Measurements from ENCODE around the gene ATOH7.
"Not testable (repeated sequence)": the region's sequence is repeated elsewhere in the genome, so short reads cannot be mapped to it uniquely, and the experiment has no call there.

ATOH7 gene

DNA sequence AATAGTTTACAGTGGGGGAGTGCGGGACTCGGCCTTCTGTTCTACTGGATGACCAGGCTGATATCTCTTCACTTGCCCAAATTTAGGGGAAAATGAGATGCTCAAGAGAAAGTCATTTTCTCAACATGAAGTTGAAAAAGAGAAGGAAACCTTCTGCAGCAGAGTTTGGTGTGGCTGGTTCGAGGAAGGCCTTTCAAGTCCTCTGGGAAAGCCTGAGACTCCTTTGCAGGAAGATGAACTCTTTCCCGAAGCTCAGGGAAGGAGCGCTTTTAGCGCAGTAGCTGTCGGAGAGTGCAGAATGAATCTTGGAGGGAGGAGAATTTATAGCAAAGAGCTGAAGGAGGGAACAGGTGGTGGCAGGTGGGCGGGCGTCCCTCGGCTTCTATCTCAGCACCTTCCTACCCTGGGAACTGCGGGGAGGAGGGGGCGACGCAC is at the start of gene ATOH7:
TSS of gene ATOH7 (minus strand) at position 297 of the 435 bp plus-strand sequence. CDS start 436 bp downstream, outside the sequence.
- DNase-seq (ENCODE audit: low read depth) = no peak

DNA sequence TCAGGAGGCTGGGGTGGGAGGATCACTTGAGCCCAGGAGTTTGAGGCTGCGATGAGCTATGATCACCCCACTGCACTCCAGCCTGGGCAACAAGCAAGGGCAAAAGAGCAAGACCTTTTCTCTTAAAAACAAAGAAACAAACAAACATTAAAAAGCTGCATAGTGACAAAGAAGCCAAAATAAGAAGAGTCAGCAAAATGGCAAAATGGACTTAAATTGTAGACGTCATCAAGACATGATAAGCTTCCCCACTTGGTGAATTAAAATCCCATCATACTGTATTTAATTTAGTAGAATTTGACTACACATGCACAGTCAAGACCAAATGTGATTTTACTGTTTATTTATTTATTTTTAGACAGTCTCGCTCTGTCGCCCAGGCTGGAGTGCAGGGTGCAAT is 48.8 kb upstream of the ATOH7 start:
- no peak for DNase-seq (ENCODE audit: low read depth)

DNA sequence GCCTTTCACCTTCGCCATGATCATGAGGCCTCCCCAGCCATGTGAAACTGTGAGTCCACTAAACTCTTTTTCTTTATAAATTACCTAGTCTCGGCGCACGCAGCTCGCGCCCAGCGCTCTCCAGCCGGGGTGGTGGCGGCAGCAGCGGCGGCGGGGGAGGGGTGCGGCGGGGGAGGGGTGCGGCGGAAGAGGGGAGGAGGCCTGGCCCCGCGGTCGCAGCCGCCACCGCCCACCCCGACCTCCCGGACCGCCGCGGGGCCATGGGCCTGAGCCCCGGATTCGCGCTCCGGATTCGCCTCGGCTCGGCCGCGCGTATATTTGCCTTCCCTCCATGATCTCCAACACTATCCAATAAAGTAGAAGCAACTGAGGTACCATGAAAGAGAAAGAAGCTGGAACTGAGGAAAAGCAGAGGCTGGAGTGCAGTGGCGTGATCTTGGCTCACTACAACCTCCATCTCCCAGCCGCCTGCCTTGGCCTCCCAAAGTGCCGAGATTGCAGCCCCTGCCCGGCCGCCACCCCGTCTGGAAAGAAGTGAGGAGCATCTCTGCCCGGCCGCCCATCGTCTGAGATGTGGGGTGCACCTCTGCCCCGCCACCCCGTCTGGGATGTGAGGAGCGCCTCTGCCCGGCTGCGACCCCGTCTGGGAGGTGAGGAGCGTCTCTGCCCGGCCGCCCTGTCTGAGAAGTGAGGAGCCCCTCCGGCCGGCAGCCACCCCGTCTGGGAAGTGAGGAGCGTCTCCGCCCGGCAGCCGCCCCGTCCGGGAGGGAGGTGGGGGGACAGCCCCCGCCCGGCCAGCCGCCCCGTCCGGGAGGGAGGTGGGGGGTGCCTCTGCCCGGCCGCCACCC is 47.2 kb upstream of the ATOH7 start:
- not testable (repeated sequence) for DNase-seq (ENCODE audit: low read depth)

DNA sequence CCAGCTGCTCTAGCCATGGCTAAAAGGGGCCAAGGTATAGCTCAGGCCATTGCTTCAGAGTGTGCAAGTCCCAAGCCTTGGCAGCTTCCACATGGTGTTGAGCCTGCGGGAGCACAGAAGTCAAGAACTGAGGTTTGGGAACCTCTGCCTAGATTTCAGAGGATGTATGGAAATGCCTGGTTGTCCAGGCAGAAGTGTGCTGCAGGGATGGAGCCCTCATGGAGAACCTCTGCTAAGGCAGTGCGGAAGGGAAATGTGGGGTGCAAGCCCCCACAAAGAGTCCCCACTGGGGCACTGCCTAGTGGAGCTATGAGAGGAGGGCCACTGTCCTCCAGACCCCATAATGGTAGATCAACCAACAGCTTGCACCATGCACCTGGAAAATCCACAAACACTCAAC is 45.9 kb upstream of the ATOH7 start:
- DNase-seq (ENCODE audit: low read depth) = not testable (repeated sequence)

DNA sequence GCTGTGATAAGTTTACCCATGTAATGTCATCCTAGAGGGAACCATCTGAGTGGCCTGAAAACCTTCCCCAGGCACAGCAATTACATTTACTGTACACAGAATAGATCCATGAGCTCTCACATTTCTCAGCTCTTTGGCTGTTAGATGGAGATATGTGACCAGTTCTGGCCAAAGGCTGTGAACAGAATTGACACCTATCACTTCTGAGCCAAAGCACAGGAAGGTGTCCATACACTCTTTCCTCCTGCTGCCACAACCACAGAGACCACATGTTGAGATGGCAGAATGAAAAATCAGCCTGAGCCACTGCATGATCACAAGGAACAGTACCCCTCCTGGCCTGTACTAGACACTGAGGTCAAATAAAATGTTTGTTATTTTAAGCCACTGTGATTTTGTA is 44.3 kb upstream of the ATOH7 start:
- DNase-seq (ENCODE audit: low read depth) = no peak

DNA sequence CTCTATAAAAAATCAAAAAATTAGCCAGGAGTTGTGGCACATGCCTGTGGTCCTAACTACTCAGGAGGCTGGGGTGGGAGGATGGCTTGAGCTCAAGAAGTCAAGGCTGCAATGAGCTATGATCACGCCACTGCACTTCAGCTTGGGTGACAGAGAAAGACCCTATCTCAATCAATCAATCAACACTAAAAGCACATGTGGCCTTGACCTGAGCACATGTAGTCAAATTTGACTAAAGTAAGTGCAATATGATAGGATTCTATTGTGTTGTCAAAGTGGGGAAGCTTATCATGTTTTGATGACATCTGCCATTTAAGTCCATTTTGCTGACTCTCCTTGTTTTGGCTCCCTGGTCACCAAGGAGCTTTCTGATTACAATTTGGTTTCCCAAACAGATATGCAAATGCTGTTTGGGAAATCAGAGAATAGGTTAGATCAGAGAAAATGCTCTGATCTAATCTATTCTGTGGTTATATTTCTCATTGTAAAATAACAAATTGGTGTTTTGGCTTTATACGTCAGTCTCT is 43.8 kb upstream of the ATOH7 start:
- no peak for DNase-seq (ENCODE audit: low read depth)

DNA sequence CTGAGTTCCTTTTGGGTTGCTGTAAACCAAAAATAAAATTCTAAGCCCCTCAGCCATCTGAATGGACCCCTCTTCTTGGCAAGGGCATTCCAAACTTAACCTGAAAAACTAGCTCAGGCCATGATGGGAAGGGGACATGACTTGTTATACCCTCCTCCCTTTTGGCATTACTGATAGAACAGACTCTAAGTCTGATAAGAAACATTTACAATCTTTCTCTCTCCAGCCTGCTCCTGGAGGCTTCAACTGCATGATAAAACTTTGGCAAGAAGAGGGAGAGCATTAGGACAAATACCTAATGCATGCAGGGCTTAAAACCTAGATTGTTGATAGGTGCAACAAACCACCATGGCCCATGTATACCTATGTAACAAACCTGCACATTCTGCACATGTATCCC is 40.9 kb upstream of the ATOH7 start:
- no peak for DNase-seq (ENCODE audit: low read depth)

DNA sequence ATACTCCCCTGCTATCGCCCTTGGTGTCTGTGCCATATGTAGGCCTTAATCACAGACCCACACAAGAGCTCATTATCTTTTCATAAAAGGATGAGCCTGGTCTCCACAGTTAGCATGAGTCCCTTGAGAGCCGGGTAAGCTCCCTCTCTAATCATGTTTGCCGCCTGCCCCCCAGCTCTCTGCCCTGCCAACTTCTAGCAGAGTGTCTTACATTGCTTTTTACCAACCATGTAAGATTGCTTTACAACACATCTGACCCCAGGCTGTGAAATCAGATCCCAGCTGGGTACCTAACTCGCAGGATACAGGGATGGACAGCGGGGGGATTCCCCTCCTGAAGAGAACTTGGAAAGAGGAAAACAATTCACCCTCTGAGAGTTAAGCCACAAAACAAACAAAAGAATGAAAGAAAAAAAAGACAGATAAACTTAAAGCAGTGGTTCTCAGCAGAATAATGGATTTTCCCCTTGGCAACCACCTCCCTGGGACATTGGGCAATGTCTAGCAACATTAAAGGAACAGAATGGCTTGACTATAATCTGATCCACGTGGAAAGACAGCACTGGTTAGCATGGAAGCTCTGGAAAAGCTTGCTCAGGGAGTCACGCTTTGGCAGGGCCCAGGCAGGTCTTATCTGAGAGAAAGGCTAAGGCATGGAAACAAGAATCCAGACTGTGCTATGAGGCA is 39.4 kb upstream of the ATOH7 start:
- DNase-seq (ENCODE audit: low read depth) = no peak

DNA sequence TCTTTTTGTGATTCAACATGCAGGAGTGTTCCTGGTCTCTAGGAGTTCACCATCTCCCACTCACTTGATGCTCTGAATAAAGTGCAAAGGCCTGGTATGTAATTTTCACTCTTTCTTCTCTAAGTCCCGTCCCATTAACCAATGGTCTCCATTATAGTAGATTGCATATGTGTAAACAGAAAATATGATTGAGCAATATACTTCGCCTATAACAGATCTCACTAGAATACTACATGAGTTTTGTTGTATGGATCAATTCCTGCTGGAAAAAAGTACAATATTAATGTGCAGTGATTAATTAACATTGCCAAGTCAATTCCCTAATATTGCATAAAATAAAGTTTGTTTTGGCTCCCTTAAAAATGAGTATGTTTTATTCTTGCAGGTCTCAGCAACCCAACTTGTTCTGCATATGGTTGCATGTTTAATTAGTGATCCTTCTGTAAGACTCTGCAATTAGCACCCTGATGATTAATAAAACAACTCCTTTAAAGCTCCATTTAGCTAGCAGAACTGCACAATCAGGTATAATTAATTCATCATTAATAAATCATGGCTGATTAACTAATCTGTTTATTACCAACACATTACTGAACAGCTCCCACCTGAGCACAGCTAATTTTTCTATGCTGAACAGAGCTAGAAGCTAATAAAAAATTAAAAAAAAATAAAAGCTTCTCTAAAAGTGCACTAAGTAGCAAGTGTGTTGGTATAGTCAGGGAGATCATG is 37.8 kb upstream of the ATOH7 start:
- DNase-seq (ENCODE audit: low read depth) = no peak

DNA sequence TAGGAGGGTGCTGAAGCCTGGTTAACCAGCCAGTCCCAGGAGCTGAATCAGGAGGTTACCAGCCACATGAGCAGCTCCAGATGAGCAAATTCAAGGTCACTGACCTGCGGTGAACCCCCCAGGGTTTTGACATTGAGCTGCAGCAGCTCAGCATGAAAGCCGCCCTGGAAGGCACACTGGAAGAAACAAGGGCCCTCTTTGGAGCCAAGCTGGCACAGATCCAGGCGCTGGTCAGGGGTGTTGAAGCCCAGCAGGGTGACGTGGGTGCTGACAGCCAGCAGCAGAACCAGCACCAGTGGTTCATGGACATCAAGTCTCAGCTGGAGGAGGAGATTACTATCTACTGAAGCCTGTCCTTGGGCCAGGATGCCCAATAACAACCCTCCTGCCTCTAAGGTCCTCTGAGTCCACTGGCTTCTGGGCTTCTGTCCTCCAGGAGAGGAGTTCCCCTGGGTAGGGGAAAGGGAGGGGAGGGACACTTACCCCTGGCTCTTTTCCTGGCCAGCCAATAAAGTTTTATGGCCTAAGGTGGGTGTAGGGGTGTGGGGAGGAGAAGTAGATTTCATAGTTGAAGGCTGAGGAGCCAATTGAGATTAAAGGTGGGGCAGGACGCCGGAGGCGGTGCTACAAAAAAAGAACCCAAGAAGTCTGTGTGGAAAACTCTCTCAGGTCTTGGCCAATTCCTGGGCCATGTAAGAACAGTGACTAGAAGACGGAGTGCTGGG is 29.4 kb upstream of the ATOH7 start:
- DNase-seq (ENCODE audit: low read depth) = no peak

DNA sequence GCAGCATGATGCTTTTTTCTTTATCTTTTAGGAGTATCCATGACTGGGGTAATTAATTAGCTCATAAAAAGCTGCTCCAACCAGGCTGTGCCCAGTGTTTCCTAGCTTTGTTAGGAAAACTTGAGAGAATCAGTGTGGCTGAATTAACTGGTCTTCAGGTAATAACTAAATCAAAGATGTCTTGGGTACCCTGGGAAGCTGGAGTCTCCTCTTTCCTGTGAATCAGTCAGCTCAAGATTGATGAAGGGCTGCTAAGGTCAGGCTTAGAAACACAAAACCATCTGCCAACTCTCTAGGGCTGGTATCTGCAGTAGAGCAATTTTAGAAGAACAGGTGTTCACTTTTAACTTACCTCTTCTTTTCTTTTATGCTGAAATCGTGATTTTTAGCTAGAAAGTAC is 21.4 kb upstream of the ATOH7 start:
- DNase-seq (ENCODE audit: low read depth) = no peak

DNA sequence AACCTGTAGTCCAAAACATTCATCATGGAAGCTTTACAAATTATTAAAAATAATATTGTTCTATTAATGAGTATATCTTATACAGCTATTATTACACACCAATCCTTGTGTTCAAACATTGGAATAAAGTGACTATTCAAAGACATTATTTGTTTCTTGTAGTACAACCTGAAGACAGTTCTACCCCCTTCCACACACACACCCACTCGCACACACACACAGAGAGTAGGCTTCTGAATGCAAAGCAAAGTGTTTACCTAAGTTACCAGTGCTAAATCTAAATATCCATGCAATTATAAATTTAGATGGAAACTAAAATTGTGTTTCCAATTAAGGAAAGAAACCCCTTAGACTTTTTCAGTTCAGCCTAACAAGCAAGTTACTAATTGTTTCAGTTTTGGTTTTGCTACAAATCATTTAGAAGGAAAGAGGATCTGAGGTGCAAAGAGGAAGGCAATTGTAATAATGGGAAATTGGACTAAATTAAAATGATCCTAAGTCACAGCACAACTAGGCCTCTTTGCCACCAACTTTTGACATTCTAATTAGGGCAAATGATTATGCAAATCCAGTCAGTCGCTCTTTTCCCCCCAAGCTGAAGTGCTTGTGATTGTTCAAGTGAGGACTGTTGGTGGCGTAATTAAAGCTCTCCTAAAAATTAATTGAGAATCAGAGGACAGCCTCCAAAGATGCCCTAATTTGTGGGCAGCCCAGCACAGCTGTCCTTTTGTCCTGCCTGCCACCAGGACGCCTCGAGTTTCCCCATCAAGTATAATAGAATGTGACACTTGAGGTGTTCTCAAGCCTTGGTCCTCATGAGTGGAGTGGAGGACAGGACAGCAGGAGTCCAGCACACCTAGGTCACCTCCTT is 19.9 kb upstream of the ATOH7 start:
- DNase-seq (ENCODE audit: low read depth) = no peak

DNA sequence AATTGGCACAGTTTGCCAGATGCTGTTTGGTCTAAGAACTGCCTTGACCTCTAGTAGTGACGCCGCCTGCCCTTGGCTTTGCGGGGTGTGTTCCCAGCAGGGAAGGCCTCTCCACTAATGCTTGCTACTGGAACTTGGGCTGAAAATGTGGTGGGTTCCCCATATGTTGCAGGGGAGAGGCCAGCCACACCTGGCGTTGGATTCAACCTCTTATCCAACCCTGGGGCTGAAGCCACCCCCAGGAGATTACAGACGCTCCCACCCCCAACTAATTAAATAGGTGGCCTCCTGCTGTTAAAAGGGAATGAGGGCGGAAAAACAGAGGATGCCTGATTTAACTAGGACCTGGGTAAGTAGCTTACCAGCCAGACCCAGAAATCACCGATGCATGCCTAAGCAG is 19.2 kb upstream of the ATOH7 start:
- DNase-seq (ENCODE audit: low read depth) = no peak

DNA sequence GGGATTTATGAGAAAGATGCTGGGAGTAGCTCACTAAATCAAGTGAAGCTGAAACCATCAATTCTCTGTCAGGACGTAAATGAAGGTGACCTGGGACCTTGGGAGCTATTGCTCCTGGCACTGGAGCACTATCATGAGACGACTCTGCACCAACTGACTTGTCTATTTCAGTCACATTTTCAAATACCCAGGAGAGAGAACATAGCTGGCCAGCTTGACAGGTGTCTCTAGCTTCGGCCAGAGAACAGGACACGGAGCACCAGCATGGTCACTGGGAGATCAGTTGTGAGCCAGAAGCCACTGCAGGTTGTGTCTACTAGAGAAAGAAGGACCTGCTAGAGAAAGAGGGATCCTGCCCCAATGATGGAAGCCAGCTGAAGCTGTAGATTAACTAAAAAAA is 17.4 kb upstream of the ATOH7 start:
- no peak for DNase-seq (ENCODE audit: low read depth)

DNA sequence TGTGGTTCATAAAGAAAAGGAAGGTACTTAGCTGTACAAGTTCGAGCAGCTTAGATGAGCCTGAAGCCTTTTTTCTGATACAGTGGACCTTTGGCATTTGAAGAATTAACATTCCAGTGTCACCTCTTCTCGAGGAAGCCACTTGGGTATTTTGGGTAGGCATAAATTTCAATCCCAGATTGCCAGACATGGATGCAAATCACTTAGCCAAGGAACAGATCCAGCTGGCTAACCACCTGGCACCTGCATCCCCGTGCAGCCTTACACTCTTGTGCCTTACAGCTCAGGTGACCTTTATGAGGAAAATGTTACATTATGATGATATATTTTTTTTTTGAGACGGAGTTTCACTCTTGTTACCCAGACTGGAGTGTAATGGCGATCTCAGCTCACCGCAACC is 16.0 kb upstream of the ATOH7 start:
- DNase-seq (ENCODE audit: low read depth) = no peak

DNA sequence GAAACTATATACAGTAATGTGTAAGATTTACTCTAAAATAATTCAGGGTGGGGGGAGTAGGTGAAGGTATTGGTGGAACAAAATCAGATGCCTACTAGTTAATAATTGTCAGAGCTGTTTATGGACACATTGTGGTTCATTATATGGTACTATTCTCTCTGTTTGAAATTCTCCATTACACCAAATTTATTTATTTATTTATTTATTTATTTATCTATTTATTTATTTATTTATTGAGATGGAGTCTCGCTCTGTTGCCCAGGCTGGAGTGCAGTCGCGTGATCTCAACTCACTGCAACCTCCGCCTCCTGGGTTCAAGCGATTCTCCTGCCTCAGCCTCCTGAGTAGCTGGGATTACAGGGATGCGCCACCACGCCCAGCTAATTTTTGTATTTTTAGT is 14.5 kb upstream of the ATOH7 start:
- DNase-seq (ENCODE audit: low read depth) = not testable (repeated sequence)

DNA sequence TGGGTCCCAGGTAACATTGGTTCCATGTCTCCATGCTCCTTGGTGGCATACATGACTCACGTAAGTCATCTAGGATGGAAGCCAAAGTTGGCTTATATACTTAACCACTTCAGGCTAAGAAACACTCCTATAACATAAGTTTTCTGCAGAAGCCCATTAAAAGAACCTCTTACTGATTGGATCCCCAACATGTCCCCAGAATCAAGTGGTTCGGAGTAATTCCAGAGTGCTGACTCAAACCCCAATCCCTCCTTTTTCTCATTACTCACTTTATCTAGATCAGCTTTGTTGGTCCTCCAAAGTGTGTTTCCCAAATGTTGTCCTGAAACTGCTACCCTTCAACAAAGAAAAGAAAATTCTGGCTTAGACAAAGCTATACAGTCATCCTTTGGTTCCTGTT is 10.1 kb upstream of the ATOH7 start:
- no peak for DNase-seq (ENCODE audit: low read depth)

DNA sequence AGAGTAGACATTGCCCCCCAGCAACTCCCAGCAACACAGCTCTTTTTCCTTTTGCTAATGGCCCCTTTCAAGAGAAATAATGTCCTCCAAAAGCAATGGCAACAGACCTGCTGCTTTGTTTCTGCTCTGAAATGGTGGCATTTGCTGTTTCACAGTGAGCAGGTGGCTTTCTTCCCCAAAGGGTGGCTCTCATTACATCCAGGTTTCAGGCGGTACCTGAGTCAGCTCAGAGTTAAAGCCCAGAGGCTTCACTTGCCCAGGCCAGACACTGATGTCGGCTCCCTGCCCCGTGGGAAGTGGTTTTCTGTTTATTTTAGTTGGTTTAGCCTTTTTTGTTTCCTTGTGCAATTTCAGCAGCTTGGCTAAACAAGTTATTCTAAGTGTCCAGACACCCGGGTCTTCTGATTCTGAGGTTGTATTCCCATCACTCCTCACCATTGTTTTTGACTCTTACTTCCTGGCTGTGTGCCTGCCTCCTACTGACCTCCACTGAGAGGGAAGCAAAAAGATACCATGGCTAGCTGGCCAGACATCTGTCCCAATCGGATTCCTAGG is 7.8 kb upstream of the ATOH7 start:
- no peak for DNase-seq (ENCODE audit: low read depth)

DNA sequence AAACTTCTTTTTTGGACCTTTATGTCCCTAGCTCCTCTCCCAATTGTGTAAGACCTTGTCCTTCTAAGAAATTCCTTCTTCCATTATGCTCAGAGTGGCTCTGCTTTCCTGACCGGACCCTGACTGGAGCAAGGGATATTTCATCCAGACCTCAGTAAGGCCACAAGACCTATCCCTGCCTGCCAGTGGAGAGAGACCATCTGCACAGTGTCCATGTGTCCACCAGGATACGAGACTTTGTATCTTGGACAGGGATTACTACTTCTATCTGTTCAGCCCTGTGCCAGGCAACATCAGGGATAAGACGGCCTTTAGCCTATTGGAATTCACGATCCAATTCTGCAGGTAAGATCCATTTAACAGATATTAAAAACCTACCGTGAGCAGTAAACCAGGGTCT is 7.2 kb upstream of the ATOH7 start:
- DNase-seq (ENCODE audit: low read depth) = no peak

DNA sequence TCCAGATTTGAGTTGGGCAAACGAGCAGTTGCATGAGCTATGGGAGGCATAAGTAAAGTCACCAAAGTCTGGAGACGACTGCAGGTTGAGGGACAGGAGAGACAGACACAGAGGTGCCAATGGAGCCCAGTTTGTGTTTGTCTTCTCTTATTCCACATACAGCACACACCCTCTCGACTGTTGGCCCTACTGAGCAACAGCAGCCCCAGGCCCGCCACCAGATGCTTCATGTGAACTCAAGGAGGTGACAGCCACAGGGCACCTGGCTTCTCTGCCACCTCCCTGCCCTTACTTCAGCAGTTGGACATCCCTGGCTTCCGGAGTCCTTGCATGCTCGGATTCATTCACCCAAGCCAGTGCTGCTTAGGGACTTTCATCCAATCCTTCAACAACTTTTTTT is 6.5 kb upstream of the ATOH7 start:
- no peak for DNase-seq (ENCODE audit: low read depth)

DNA sequence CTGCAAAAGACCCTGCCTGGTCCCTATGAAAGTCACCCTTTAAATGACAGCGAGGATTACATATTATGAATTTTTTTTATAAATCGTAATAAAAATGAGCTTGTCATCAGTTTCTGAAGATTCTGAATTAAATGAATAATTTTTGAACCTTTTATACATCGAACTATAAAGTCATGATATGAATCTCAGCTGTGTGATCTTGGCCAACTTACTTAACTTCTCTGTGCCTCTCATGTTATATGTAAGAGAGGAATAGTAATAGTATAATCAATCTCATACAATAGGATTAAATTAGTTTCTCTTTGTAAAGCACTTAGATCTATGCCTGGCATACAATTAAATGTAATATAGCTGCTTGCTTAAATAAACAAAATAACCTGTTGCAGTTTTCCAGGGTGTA is 5.3 kb upstream of the ATOH7 start:
- no peak for DNase-seq (ENCODE audit: low read depth)
